GM12878 (cell line): Measurements from ENCODE around the gene DCC. TPM values are rescaled to one million over a fixed set of nuclear protein-coding genes. Genes with fewer than 3 reads are reported as not detected.
A peak's percentile ranks its signal among the peaks of the same experiment; 100 is the strongest.

Experiments used
- ATAC-seq: fragments of 200-7000 bp; cut with Tn5 transposase; 3 replicates; pipeline ENCODE4 v1.9.1; 2020; ENCODE audit warnings: mild to moderate bottlenecking, moderate library complexity
- BruUV-seq: library from RNA; stranded (reverse); fragments of 400-500 nt; replicated peaks from 2 replicates; lab custom pipeline; 2021; lab: Mats Ljungman, UMichigan
- CTCF ChIA-PET: fragments of 300-600 bp; sonication (Branson Sonifier 250); formaldehyde crosslinking; extraction: SDS; loops from one replicate; lab custom pipeline; 2021; ENCODE audit warnings: inconsistent platforms; lab: Yijun Ruan, JAX
- POLR2A ChIA-PET: fragments of 350-600 bp; formaldehyde crosslinking; extraction: SDS; loops from one replicate; lab custom pipeline; 2021; ENCODE audit warnings: inconsistent platforms; lab: Charles Lee
- RAD21 ChIA-PET: fragments of 300-600 bp; sonication (Branson Sonifier 250); formaldehyde crosslinking; loops from one replicate; lab custom pipeline; 2023; ENCODE audit warnings: antibody characterized with exemption; ENCODE audit not compliant: unreplicated experiment; lab: Charles Lee
- SMC1A ChIA-PET: fragments of 300-600 bp; sonication (Branson Sonifier 250); formaldehyde crosslinking; loops from one replicate; lab custom pipeline; 2023; ENCODE audit not compliant: unreplicated experiment, uncharacterized antibody; lab: Charles Lee
- DNase-seq: peaks from one replicate; pipeline ENCODE4 v3.0.0-alpha.2; 2011; ENCODE audit warnings: low read depth, low spot score
- FAIRE-seq: peaks from 3 replicates; lab custom pipeline; 2011; peaks lifted over from hg19 to GRCh38; lab: Jason Lieb, UNC
- H2AFZ ChIP-seq: 2 replicates; pipeline ENCODE4 v1.6.0; 2011; ENCODE audit warnings: low read depth, low read length, control low read depth; ENCODE audit not compliant: control insufficient read depth
- H3K27ac ChIP-seq: 2 replicates; pipeline ENCODE4 v1.5.1; 2011; ENCODE audit warnings: control low read depth; ENCODE audit not compliant: control insufficient read depth, insufficient read depth
- H3K27me3 ChIP-seq, 2 experiments: replicated peaks in 1 of 2; 2 replicates each; pipeline versions ENCODE4 v1.6.0 to v1.6.1; 2011; ENCODE audit warnings: low read length in 1 of 2; ENCODE audit not compliant: control insufficient read depth in 2 of 2, insufficient read depth in 2 of 2
- H3K36me3 ChIP-seq, 2 experiments: 2 replicates each; pipeline ENCODE4 v1.5.1; 2011; ENCODE audit warnings: low read length in 1 of 2; ENCODE audit not compliant: control insufficient read depth in 2 of 2, insufficient read depth in 2 of 2
- H3K4me1 ChIP-seq: 2 replicates; pipeline ENCODE4 v1.6.1; 2011; ENCODE audit warnings: mild to moderate bottlenecking, low read length, moderate library complexity, mixed read lengths; ENCODE audit not compliant: control insufficient read depth, insufficient read depth
- H3K4me2 ChIP-seq: 2 replicates; pipeline ENCODE4 v1.6.0; 2011; ENCODE audit warnings: control low read depth; ENCODE audit not compliant: control insufficient read depth, insufficient read depth
- H3K4me3 ChIP-seq: fragments of 200-600 bp; sonication (generic); 2 replicates; pipeline ENCODE4 v1.5.1; 2016
- H3K79me2 ChIP-seq: 2 replicates; pipeline ENCODE4 v1.6.0; 2011; ENCODE audit warnings: low read length; ENCODE audit not compliant: control insufficient read depth, insufficient read depth
- H3K9ac ChIP-seq: 2 replicates; pipeline ENCODE4 v1.8.0; 2011; ENCODE audit warnings: low read length, control low read depth, mixed read lengths; ENCODE audit not compliant: control insufficient read depth, insufficient read depth
- H3K9me3 ChIP-seq: replicated peaks from 3 replicates; pipeline ENCODE4 v1.5.1; 2011; ENCODE audit warnings: mild to moderate bottlenecking, low read length; ENCODE audit not compliant: control insufficient read depth, insufficient read depth
- H4K20me1 ChIP-seq: 2 replicates; pipeline ENCODE4 v1.6.0; 2011; ENCODE audit not compliant: control insufficient read depth, insufficient read depth
- PBX3 ChIP-seq: IDR thresholded peaks from 2 replicates; pipeline ENCODE4 v1.6.1; 2011; ENCODE audit warnings: mild to moderate bottlenecking, low read depth, low read length, moderate library complexity; ENCODE audit not compliant: insufficient replicate concordance
- RBBP5 ChIP-seq: fragments of 200-600 bp; sonication (generic); conservative IDR thresholded peaks from 2 replicates; pipeline ENCODE4 v1.6.1; 2016
- SIN3A ChIP-seq: IDR thresholded peaks from 2 replicates; pipeline ENCODE4 v1.6.1; 2012; ENCODE audit warnings: low read depth, low read length, improper control_type of control experiment
- WGBS: methylation state at CpG from one replicate; pipeline ENCODE4 v1.1.6; 2016; ENCODE audit warnings: low lambda C conversion rate; ENCODE audit not compliant: insufficient replicate concordance, insufficient coverage; ENCODE audit errors: missing lambda C conversion rate; 5-methylcytosine and 5-hydroxymethylcytosine counted together
- in situ Hi-C: fragments of 300-500 bp; cut with MboI; formaldehyde crosslinking; loops from 9 replicates; pipeline ENCODE4 v1.14.3; 2018; ENCODE audit warnings: mixed read lengths
- intact Hi-C: fragments of 100-400 bp; cut with micrococcal nuclease; formaldehyde crosslinking; loops from one replicate; pipeline ENCODE4 v1.14.2; 2022; ENCODE audit not compliant: unreplicated experiment
- polyA plus RNA-seq, 11 experiments: library from polyadenylated mRNA; depleted of rRNA in 4 of 11; unstranded in 6 of 11; stranded (reverse) in 5 of 11; fragments of >200 nt; fragmentation: Nextera tagmentation in 4 of 11; fragmentation: Illumina TruSeq in 1 of 11; extraction: Ambion mirVana in 4 of 11; extraction: Trizol in 1 of 11; gene quantifications; 1 replicate in 1 of 11; 2 replicates in 10 of 11; pipeline versions ENCODE4 v1.2.1 to v1.2.3, GENCODE V29; 2011 to 2016; ENCODE audit warnings: inconsistent platforms in 2 of 11, missing spikeins in 2 of 11, low read depth in 1 of 11
- total RNA-seq, 4 experiments: library from RNA; depleted of rRNA in 3 of 4; stranded (reverse); fragments of >200 nt in 3 of 4; fragmentation: Illumina TruSeq in 1 of 4; extraction: Trizol in 1 of 4; gene quantifications; 2 replicates each; pipeline versions ENCODE4 v1.2.1 to v1.2.3, GENCODE V29; 2013 to 2021
- TF ChIP-seq, protein P1 (sequence below): IDR thresholded peaks from 2 replicates; pipeline ENCODE4 v1.6.1; 2011; ENCODE audit warnings: borderline replicate concordance, low read depth, mild to moderate bottlenecking, moderate library complexity, low read length; ENCODE audit not compliant: insufficient read depth, poor library complexity, severe bottlenecking

DCC gene
- total and polyA plus RNA-seq, 10 of the 15 experiments (the other 5 are each of a cell fraction or from before 2014, with no cell fraction given) = 0.01 TPM; not detected in 9

GRCh38 chr18:52700116-52700515, 360.1 kb downstream of the DCC start:
- no peak overlapping the region for H3K4me3 ChIP-seq
- POLR2A ChIA-PET = no interaction called here
- TF ChIP-seq SIN3A = no peak
- TF ChIP-seq, protein P1, sequence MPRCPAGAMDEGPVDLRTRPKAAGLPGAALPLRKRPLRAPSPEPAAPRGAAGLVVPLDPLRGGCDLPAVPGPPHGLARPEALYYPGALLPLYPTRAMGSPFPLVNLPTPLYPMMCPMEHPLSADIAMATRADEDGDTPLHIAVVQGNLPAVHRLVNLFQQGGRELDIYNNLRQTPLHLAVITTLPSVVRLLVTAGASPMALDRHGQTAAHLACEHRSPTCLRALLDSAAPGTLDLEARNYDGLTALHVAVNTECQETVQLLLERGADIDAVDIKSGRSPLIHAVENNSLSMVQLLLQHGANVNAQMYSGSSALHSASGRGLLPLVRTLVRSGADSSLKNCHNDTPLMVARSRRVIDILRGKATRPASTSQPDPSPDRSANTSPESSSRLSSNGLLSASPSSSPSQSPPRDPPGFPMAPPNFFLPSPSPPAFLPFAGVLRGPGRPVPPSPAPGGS = peak; percentile 76
- peak; percentile 13 for TF ChIP-seq PBX3
- no peak for TF ChIP-seq RBBP5
- in situ Hi-C loops (no loop called here), intact Hi-C loops (no loop called here)
- ATAC-seq (no peak), DNase-seq (no peak), FAIRE-seq (no peak)
- no peak overlapping the region for H3K4me2 ChIP-seq
- no peak overlapping the region for H3K9ac ChIP-seq
- H4K20me1 ChIP-seq = no peaks in the 10 kb centered on the region
- H3K79me2 ChIP-seq = no peaks in the 10 kb centered on the region
- H3K4me1 ChIP-seq = no peaks in the 10 kb centered on the region
- H3K27me3 ChIP-seq = no peaks in the 10 kb centered on the region; a peak in 1 of 4 replicates
- 58% methylated on average over 9 of the region's 9 CpGs for WGBS
- SMC1A ChIA-PET = no interaction called here
- H3K27ac ChIP-seq = no peak overlapping the region
- no peaks in the 10 kb centered on the region for H3K9me3 ChIP-seq
- RAD21 ChIA-PET = no interaction called here
- no peaks in the 10 kb centered on the region for H3K36me3 ChIP-seq
- CTCF ChIA-PET = interaction anchor here (0.8 kb wide), 1 partner anchor 821 kb away, joined by 3 read pairs; no protein-coding TSS in a partner anchor
- BruUV-seq = no TSS peak
- H2AFZ ChIP-seq = no peak overlapping the region
